Gastrocnemius medialis (tissue), 4 donors: ENCODE measurements around the gene ARHGAP26. TPM values are rescaled to one million over a fixed set of nuclear protein-coding genes. Genes with fewer than 3 reads are reported as not detected.

ENCODE experiments used
- ATAC-seq, 2 donors: fragments of 150-250 bp; one replicate each; pipeline ENCODE4 v1.9.1; 2016
- DNase-seq, 2 donors: peaks; one replicate each; pipeline ENCODE4 v3.0.0-alpha.2; 2019
- H3K27ac ChIP-seq, 4 donors: fragments of 200-600 bp; sonication (generic); 1 replicate in 1 of 4; 2 replicates in 3 of 4; pipeline ENCODE4 v1.5.1; 2016 to 2018; ENCODE audit warnings: mild to moderate bottlenecking in 2 of 4, moderate library complexity in 1 of 4
- H3K27me3 ChIP-seq, 3 donors: fragments of 200-600 bp; sonication (generic) in 2 of 3; 1 replicate in 1 of 3; 2 replicates in 2 of 3; pipeline versions ENCODE4 v1.5.1 to v1.6.0; 2016 to 2019; ENCODE audit warnings: mild to moderate bottlenecking in 1 of 3, moderate library complexity in 1 of 3
- H3K36me3 ChIP-seq, 2 donors: fragments of 200-600 bp; sonication (generic) in 1 of 2; one replicate each; pipeline ENCODE4 v1.5.1; 2017 to 2018
- H3K4me1 ChIP-seq, 2 donors: fragments of 200-600 bp; sonication (generic) in 1 of 2; one replicate each; pipeline ENCODE4 v1.5.1; 2016 to 2017; ENCODE audit warnings: mild to moderate bottlenecking in 2 of 2
- H3K4me3 ChIP-seq, 4 donors: fragments of 200-600 bp; sonication (generic) in 3 of 4; 1 replicate in 1 of 4; 2 replicates in 3 of 4; pipeline ENCODE4 v1.5.1; 2016 to 2019; ENCODE audit warnings: mild to moderate bottlenecking in 2 of 4
- H3K9me3 ChIP-seq, 3 donors: fragments of 200-600 bp; sonication (generic) in 2 of 3; 1 replicate in 1 of 3; 2 replicates in 2 of 3; pipeline ENCODE4 v1.5.1; 2016 to 2019
- CTCF ChIP-seq, 5 experiments: fragments of 450-650 bp in 3 of 5; fragments of 200-600 bp in 2 of 5; sonication (generic) in 2 of 5; IDR thresholded peaks in 4 of 5; conservative IDR thresholded peaks in 1 of 5; 1 replicate in 4 of 5; 2 replicates in 1 of 5; pipeline ENCODE4 v1.5.1; 2016 to 2019; ENCODE audit warnings: antibody characterized with exemption in 5 of 5, mild to moderate bottlenecking in 3 of 5, moderate library complexity in 3 of 5
- POLR2A ChIP-seq, 2 donors: fragments of 450-650 bp; IDR thresholded peaks; one replicate each; pipeline ENCODE4 v1.6.1; 2017; ENCODE audit warnings: antibody characterized with exemption in 2 of 2, mild to moderate bottlenecking in 2 of 2, moderate library complexity in 2 of 2
- in situ Hi-C, 4 donors: fragments of 200-750 bp; cut with MboI; loops; one replicate each; pipeline versions ENCODE4 v1.15.0 to v1.8.0; 2017; ENCODE audit warnings: low sequenced_read_pairs in 4 of 4
- intact Hi-C: fragments of 100-400 bp; cut with DNase I; formaldehyde crosslinking; loops from one replicate; pipeline ENCODE4 v1.15.1; 2023; ENCODE audit warnings: low total_unique reads
- total RNA-seq, 4 donors: library from RNA; depleted of rRNA; stranded (reverse); fragments of >200 nt; gene quantifications; one replicate each; pipeline versions ENCODE4 v1.1.0 to v1.2.3, GENCODE V29; 2016

Gene ARHGAP26
- total RNA-seq, 4 donors from 2014 or later = 9.1 to 22.4 (median 13.4) TPM

- intact Hi-C loops = no loop called here
- peaks cover 9 to 10% of the 10 kb centered on the region in 2 donors for H3K4me1 ChIP-seq
- no peak overlapping the region for H3K27ac ChIP-seq
Measured at GRCh38 chr5:142976861-142977260, 206.7 kb downstream of the ARHGAP26 start.

DNA sequence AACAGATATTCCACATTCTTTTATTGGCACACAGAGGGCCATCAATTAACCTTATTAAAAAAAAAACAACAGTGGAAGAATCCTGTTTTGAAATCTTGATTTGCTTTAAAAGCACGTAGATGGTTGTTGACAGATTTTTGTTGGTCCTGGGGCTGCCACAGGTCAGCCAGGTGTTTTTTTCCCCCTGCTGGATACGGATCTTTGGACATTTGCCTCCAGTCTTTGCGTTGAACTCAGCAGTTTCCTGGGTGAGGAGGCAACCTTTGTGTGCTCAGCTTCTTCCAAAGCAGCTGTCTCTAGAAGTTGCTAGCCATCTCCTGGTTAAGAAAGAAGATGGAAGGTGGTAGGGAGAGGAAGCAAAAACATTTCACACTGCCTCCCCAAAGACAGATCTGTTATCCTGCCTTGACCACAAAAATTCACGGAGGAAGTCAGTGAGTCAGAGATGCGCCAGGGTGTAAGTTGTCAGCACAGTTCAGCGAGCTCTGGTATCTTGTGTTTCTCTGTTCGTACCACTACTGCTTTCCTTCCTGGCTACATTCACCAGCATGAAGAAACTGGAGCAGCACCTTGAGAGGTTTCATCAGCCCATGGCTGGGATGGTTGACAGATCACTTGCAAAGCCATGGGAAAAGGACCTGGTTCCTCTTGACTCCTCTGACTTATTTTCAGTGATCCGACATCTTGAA is 207.3 kb downstream of the ARHGAP26 start:
- H3K36me3 ChIP-seq = no peaks in the 10 kb centered on the region
- no peaks in the 10 kb centered on the region for H3K9me3 ChIP-seq
- no peak for TF ChIP-seq POLR2A (IDR thresholded peaks at IDR 0.05)
- no peak for TF ChIP-seq CTCF (IDR thresholded peaks at IDR 0.05 in 4 of 5, conservative IDR thresholded peaks at IDR 0.05 in 1 of 5)
- peak in 1 of 2 donors; percentile 19 for DNase-seq
- intact Hi-C loops (no loop called here), in situ Hi-C loops (loop anchor here in 1 of 4 donors (25.0 kb wide), 1 partner anchor 860 kb away; no protein-coding TSS in a partner anchor)
- peak; percentile 51 to 63 for ATAC-seq
- no peak overlapping the region for H3K27ac ChIP-seq
- no peak overlapping the region for H3K4me3 ChIP-seq
- H3K4me1 ChIP-seq = peaks cover 15 to 16% of the 10 kb centered on the region in 2 donors
- H3K27me3 ChIP-seq = no peaks in the 10 kb centered on the region

More at GRCh38 chr5:142976861-142977260, 206.7 kb downstream of the ARHGAP26 start:
- H3K9me3 ChIP-seq = no peaks in the 10 kb centered on the region
- H3K4me3 ChIP-seq = no peak overlapping the region
- H3K27me3 ChIP-seq = no peaks in the 10 kb centered on the region
- in situ Hi-C loops = loop anchor here in 1 of 4 donors (25.0 kb wide), 1 partner anchor 860 kb away; no protein-coding TSS in a partner anchor
- ATAC-seq (no peak), DNase-seq (no peak)
- no peaks in the 10 kb centered on the region for H3K36me3 ChIP-seq
- TF ChIP-seq POLR2A (IDR thresholded peaks at IDR 0.05) (no peak), CTCF (IDR thresholded peaks at IDR 0.05 in 4 of 5, conservative IDR thresholded peaks at IDR 0.05 in 1 of 5) (no peak)

GRCh38 chr5:142978252-142978651 is 208.1 kb downstream of the ARHGAP26 start:
- TF ChIP-seq POLR2A (IDR thresholded peaks at IDR 0.05) (no peak), CTCF (IDR thresholded peaks at IDR 0.05 in 4 of 5, conservative IDR thresholded peaks at IDR 0.05 in 1 of 5) (no peak)
- ATAC-seq (no peak), DNase-seq (no peak)
- peaks cover 19 to 20% of the 10 kb centered on the region in 2 donors for H3K4me1 ChIP-seq
- H3K36me3 ChIP-seq = no peaks in the 10 kb centered on the region
- no peak overlapping the region for H3K27ac ChIP-seq
- no peaks in the 10 kb centered on the region for H3K9me3 ChIP-seq
- no peak overlapping the region for H3K4me3 ChIP-seq
- intact Hi-C loops (no loop called here), in situ Hi-C loops (loop anchor here in 1 of 4 donors (25.0 kb wide), 1 partner anchor 859 kb away; no protein-coding TSS in a partner anchor)
- H3K27me3 ChIP-seq = no peaks in the 10 kb centered on the region

GRCh38 chr5:142978726-142979125 is 208.5 kb downstream of the ARHGAP26 start:
- Histone ChIP-seq H3K4me3 (no peak overlapping the region), H3K4me1 (peaks cover 19 to 20% of the 10 kb centered on the region in 2 donors), H3K27me3 (no peaks in the 10 kb centered on the region), H3K27ac (no peak overlapping the region), H3K9me3 (no peaks in the 10 kb centered on the region), H3K36me3 (no peaks in the 10 kb centered on the region)
- in situ Hi-C loops = loop anchor here in 1 of 4 donors (25.0 kb wide), 1 partner anchor 859 kb away; no protein-coding TSS in a partner anchor
- ATAC-seq (no peak), DNase-seq (no peak)
- TF ChIP-seq POLR2A (IDR thresholded peaks at IDR 0.05) (no peak), CTCF (IDR thresholded peaks at IDR 0.05 in 4 of 5, conservative IDR thresholded peaks at IDR 0.05 in 1 of 5) (no peak)
- intact Hi-C loops = no loop called here
